Prostate gland (tissue), 2 donors: ENCODE results near the gene IDH2. TPM values are rescaled to one million over a fixed set of nuclear protein-coding genes. Genes with fewer than 3 reads are reported as not detected.

Source experiments
- DNase-seq: peaks from one replicate; pipeline ENCODE4 v3.0.0-alpha.2; 2019; ENCODE audit warnings: low spot score
- H3K27ac ChIP-seq, 2 donors: fragments of 200-600 bp; sonication (generic); 2 replicates each; pipeline ENCODE4 v1.5.1; 2017 to 2019
- H3K27me3 ChIP-seq: fragments of 200-600 bp; sonication (generic); replicated peaks from 2 replicates; pipeline ENCODE4 v1.5.1; 2019; ENCODE audit not compliant: insufficient read depth
- H3K36me3 ChIP-seq, 2 donors: fragments of 200-600 bp; sonication (generic); 1 replicate in 1 of 2; 2 replicates in 1 of 2; pipeline versions ENCODE4 v1.5.1 to v1.8.1; 2017 to 2019
- H3K4me1 ChIP-seq: fragments of 200-600 bp; sonication (generic); replicated peaks from 2 replicates; pipeline ENCODE4 v1.5.1; 2019
- H3K4me3 ChIP-seq, 2 donors: fragments of 200-600 bp; sonication (generic); 2 replicates each; pipeline ENCODE4 v1.5.1; 2017 to 2019
- H3K9me3 ChIP-seq: fragments of 200-600 bp; sonication (generic); 2 replicates; pipeline ENCODE4 v1.5.1; 2017
- POLR2A ChIP-seq: fragments of 450-650 bp; IDR thresholded peaks from one replicate; pipeline ENCODE4 v1.6.1; 2016; ENCODE audit warnings: antibody characterized with exemption, mild to moderate bottlenecking
- POLR2AphosphoS5 ChIP-seq: sonication (generic); formaldehyde crosslinking; IDR thresholded peaks from one replicate; pipeline ENCODE4 v1.6.1; 2017; ENCODE audit warnings: antibody characterized with exemption
- WGBS: methylation state at CpG from one replicate; pipeline ENCODE4 v1.1.5; 2018; 5-methylcytosine and 5-hydroxymethylcytosine counted together
- intact Hi-C: fragments of 100-400 bp; cut with DNase I; formaldehyde crosslinking; loops from one replicate; pipeline ENCODE4 v1.14.2; 2022
- small RNA-seq, 2 donors: library from RNA; depleted of rRNA; stranded (forward); fragments of <200 nt; gene quantifications; one replicate each; pipeline ENCODE3, GENCODE V24; 2016
- total RNA-seq, 2 donors: library from RNA; depleted of rRNA; stranded (reverse); fragments of >200 nt; gene quantifications; one replicate each; pipeline ENCODE4 v1.1.0, GENCODE V29; 2016
- TF ChIP-seq, protein P1 (sequence below), 4 experiments: fragments of 200-600 bp in 2 of 4; fragments of 450-650 bp in 2 of 4; sonication (generic) in 2 of 4; IDR thresholded peaks; 1 replicate in 3 of 4; 2 replicates in 1 of 4; pipeline ENCODE4 v1.5.1; 2016 to 2019; ENCODE audit warnings: antibody characterized with exemption in 4 of 4, mild to moderate bottlenecking in 2 of 4, moderate library complexity in 2 of 4

IDH2 gene
- total RNA-seq, 2 donors from 2014 or later, result 98.1 to 190 TPM

DNA sequence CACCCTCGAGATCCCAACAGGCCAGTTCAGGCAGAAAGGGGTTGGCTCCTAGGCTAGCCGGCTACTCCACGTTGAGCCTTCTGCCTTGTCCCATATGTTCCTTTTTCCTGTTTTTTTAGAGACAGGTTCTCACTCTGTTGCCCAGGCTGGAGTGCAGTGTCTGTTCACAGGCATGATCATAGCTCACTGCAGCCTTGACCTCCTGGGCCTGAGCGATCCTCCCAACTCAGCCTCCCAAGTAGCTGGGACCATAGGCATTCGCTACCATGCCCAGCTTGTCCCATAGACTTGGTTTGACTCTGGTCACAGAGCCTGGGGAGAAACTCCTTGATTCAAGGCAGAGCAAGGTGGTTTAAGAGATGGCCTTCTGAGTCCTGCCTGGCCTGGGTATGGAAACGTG, 68.8 kb downstream of the IDH2 start:
- H3K36me3 ChIP-seq, result no peaks in the 10 kb centered on the region
- H3K4me1 ChIP-seq, result peaks cover 8% of the 10 kb centered on the region
- no peaks in the 10 kb centered on the region for H3K9me3 ChIP-seq
- H3K27me3 ChIP-seq, result no peaks in the 10 kb centered on the region
- H3K27ac ChIP-seq, result no peak overlapping the region
- no peak overlapping the region for H3K4me3 ChIP-seq
- 93% methylated on average over 6 of the region's 6 CpGs for WGBS
- no peak for DNase-seq
- intact Hi-C loops, result no loop called here
- no peak for TF ChIP-seq POLR2AphosphoS5
- no peak for TF ChIP-seq POLR2A
- TF ChIP-seq, protein P1, sequence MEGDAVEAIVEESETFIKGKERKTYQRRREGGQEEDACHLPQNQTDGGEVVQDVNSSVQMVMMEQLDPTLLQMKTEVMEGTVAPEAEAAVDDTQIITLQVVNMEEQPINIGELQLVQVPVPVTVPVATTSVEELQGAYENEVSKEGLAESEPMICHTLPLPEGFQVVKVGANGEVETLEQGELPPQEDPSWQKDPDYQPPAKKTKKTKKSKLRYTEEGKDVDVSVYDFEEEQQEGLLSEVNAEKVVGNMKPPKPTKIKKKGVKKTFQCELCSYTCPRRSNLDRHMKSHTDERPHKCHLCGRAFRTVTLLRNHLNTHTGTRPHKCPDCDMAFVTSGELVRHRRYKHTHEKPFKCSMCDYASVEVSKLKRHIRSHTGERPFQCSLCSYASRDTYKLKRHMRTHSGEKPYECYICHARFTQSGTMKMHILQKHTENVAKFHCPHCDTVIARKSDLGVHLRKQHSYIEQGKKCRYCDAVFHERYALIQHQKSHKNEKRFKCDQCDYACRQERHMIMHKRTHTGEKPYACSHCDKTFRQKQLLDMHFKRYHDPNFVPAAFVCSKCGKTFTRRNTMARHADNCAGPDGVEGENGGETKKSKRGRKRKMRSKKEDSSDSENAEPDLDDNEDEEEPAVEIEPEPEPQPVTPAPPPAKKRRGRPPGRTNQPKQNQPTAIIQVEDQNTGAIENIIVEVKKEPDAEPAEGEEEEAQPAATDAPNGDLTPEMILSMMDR (IDR thresholded peaks at IDR 0.05), result no peak

Small RNA genes lying within 50 kb of the gene (small RNA-seq; reads per million reads assigned to genes)
- gene RF00066, result 0 reads per million in 2 donors

Other genes with a start within 250 kb of the IDH2 start
- gene AP3S2, start 208.5 kb downstream of the IDH2 start, total RNA-seq, result 10 to 100 TPM; 43.7 to 44.7 TPM
- 10 to 100 TPM; 18.7 to 39.5 TPM for gene ARPIN, start 189.5 kb downstream of the IDH2 start, total RNA-seq
- 10 to 100 TPM; 13.6 to 18.0 TPM for gene ZNF710, start 101.1 kb downstream of the IDH2 start, total RNA-seq
- gene SEMA4B, start 98.9 kb upstream of the IDH2 start, total RNA-seq, result 10 to 100 TPM; 96.1 to 99.6 TPM
- gene CIB1, start 131.5 kb upstream of the IDH2 start, total RNA-seq, result 100 to 1,000 TPM in 1 of 2 donors, 10 to 100 TPM in 1; 48.3 to 104 TPM
- gene GDPGP1, start 131.7 kb upstream of the IDH2 start, total RNA-seq, result 10 to 100 TPM; 15.4 to 21.5 TPM
- gene TTLL13, start 147.1 kb upstream of the IDH2 start, total RNA-seq, result under 1 TPM in 1 of 2 donors, not detected in 1; 0.51 TPM
- gene NGRN, start 163.2 kb upstream of the IDH2 start, total RNA-seq, result 100 to 1,000 TPM; 102 to 108 TPM
- gene ZNF774, start 249.8 kb upstream of the IDH2 start, total RNA-seq, result 10 to 100 TPM in 1 of 2 donors, 1 to 10 TPM in 1; 7.5 to 10.5 TPM